HG03558 (cell line): Measurements from ENCODE around the gene RASSF5.

Source experiments
- ATAC-seq: cut with Tn5 transposase; IDR thresholded peaks from one replicate; pipeline ENCODE4 v1.9.1; 2021; ENCODE audit warnings: moderate number of reproducible peaks; ENCODE audit not compliant: unreplicated experiment; ENCODE audit errors: extremely low read depth

RASSF5 gene

GRCh38 chr1:206507284-206508129 lies at the start of gene RASSF5:
Gene RASSF5 (plus strand): TSS chr1:206507531. CDS start chr1:206507603, 72 bp downstream.
- ATAC-seq = no peak

- no peak for ATAC-seq
Measured at GRCh38 chr1:206459703-206460102, 47.6 kb upstream of the RASSF5 start.

- ATAC-seq = no peak
Measured at GRCh38 chr1:206460836-206461426, 46.4 kb upstream of the RASSF5 start.

- no peak for ATAC-seq
Measured at GRCh38 chr1:206461602-206462455, 45.5 kb upstream of the RASSF5 start.

- no peak for ATAC-seq
Measured at GRCh38 chr1:206463137-206463536, 44.2 kb upstream of the RASSF5 start.

- ATAC-seq = no peak
Measured at GRCh38 chr1:206463911-206464310, 43.4 kb upstream of the RASSF5 start.

- ATAC-seq = no peak
Measured at GRCh38 chr1:206464456-206464964, 42.8 kb upstream of the RASSF5 start.

- peak; percentile 39 for ATAC-seq
Measured at GRCh38 chr1:206465951-206466350, 41.4 kb upstream of the RASSF5 start.

- no peak for ATAC-seq
Measured at GRCh38 chr1:206466840-206467649, 40.3 kb upstream of the RASSF5 start.

- no peak for ATAC-seq
Measured at GRCh38 chr1:206467915-206468314, 39.4 kb upstream of the RASSF5 start.

- no peak for ATAC-seq
Measured at GRCh38 chr1:206468571-206468970, 38.8 kb upstream of the RASSF5 start.

- ATAC-seq = no peak
Measured at GRCh38 chr1:206469411-206469932, 37.9 kb upstream of the RASSF5 start.

- ATAC-seq = no peak
Measured at GRCh38 chr1:206469933-206470691, 37.2 kb upstream of the RASSF5 start, which contains the start of gene IKBKE. Gene IKBKE (plus strand): TSS chr1:206470476. CDS start chr1:206473228, 2,752 bp downstream.

- no peak for ATAC-seq
Measured at GRCh38 chr1:206470692-206471414, 36.5 kb upstream of the RASSF5 start.

- ATAC-seq = no peak
Measured at GRCh38 chr1:206471415-206471801, 35.9 kb upstream of the RASSF5 start.

- no peak for ATAC-seq
Measured at GRCh38 chr1:206472024-206472423, 35.3 kb upstream of the RASSF5 start.

- ATAC-seq = no peak
Measured at GRCh38 chr1:206472454-206472853, 34.9 kb upstream of the RASSF5 start.

GRCh38 chr1:206472886-206473285 lies 34.4 kb upstream of the RASSF5 start:
- no peak for ATAC-seq
